ENCODE measurements around the gene TSEN54. TPM values are rescaled to one million over a fixed set of nuclear protein-coding genes. Genes with fewer than 3 reads are reported as not detected.

The TSEN54 gene
- total RNA-seq, 4 donors from 2014 or later, result 36.6 to 105 (median 61.2) TPM

- in situ Hi-C loops (cut with MboI; ENCODE audit: low pct_ligation_motif_present in 1 of 4, low pct_unique_long_range_greater_than_20kb in 1 of 4, low sequenced_read_pairs in 3 of 4), result no loop called here
- intact Hi-C loops (cut with DNase I; ENCODE audit: low total_unique reads), result no loop called here
- H3K4me1 ChIP-seq, result peaks cover 8 to 67% (median 43%) of the 10 kb centered on the region in 4 donors
- H3K27ac ChIP-seq, result peak overlapping the region; percentile 82 to 91 (median 86)
- WGBS, 2 donors (ENCODE audit: low coverage in 1 of 2), result 65 to 80% methylated on average over 1 to 15 of the region's 15 CpGs
- TF ChIP-seq POLR2AphosphoS5 (IDR thresholded peaks at IDR 0.05) (no peak), EP300 (IDR thresholded peaks at IDR 0.05; ENCODE audit: low read depth) (no peak), POLR2A (IDR thresholded peaks at IDR 0.05) (no peak), CTCF (IDR thresholded peaks at IDR 0.05) (no peak)
- H3K27me3 ChIP-seq, result no peaks in the 10 kb centered on the region
- no peaks in the 10 kb centered on the region for H3K36me3 ChIP-seq
- H3K9me3 ChIP-seq, result no peaks in the 10 kb centered on the region
- H3K4me3 ChIP-seq, result no peak overlapping the region
- DNase-seq, result peak; percentile 42
These were observed 26.5 kb downstream of the TSEN54 start for GRCh38 chr17:75542728-75543336.

GRCh38 chr17:75544250-75544649 lies 27.9 kb downstream of the TSEN54 start:
- TF ChIP-seq POLR2AphosphoS5 (IDR thresholded peaks at IDR 0.05), result no peak
- TF ChIP-seq CTCF (IDR thresholded peaks at IDR 0.05), result no peak
- no peak for TF ChIP-seq POLR2A (IDR thresholded peaks at IDR 0.05)
- TF ChIP-seq EP300 (IDR thresholded peaks at IDR 0.05; ENCODE audit: low read depth), result no peak
- H3K36me3 ChIP-seq, result no peaks in the 10 kb centered on the region
- no peak for DNase-seq
- peaks cover 8 to 65% (median 43%) of the 10 kb centered on the region in 4 donors for H3K4me1 ChIP-seq
- WGBS, 2 donors (ENCODE audit: low coverage in 1 of 2), result 70% methylated on average over 8 of the region's 8 CpGs; no CpG with 5 or more reads in 1 of the 2 donors
- in situ Hi-C loops (cut with MboI; ENCODE audit: low pct_ligation_motif_present in 1 of 4, low pct_unique_long_range_greater_than_20kb in 1 of 4, low sequenced_read_pairs in 3 of 4), result no loop called here
- peak overlapping the region; percentile 82 to 91 (median 86) for H3K27ac ChIP-seq
- intact Hi-C loops (cut with DNase I; ENCODE audit: low total_unique reads), result no loop called here
- no peaks in the 10 kb centered on the region for H3K27me3 ChIP-seq
- no peak overlapping the region for H3K4me3 ChIP-seq
- no peaks in the 10 kb centered on the region for H3K9me3 ChIP-seq

GRCh38 chr17:75546181-75546580 lies 29.9 kb downstream of the TSEN54 start:
- intact Hi-C loops (cut with DNase I; ENCODE audit: low total_unique reads), result no loop called here

GRCh38 chr17:75547091-75547490 lies 30.8 kb downstream of the TSEN54 start:
- 80 to 83% methylated on average over 1 to 9 of the region's 9 CpGs for WGBS, 2 donors (ENCODE audit: low coverage in 1 of 2)
- Histone ChIP-seq H3K36me3 (no peaks in the 10 kb centered on the region), H3K27ac (peak overlapping the region; percentile 93 to 98 (median 95)), H3K4me1 (peaks cover 3 to 54% (median 35%) of the 10 kb centered on the region in 4 donors), H3K27me3 (no peaks in the 10 kb centered on the region), H3K4me3 (no peak overlapping the region), H3K9me3 (no peaks in the 10 kb centered on the region)
- no peak for DNase-seq
- TF ChIP-seq POLR2A (IDR thresholded peaks at IDR 0.05), result no peak
- TF ChIP-seq EP300 (IDR thresholded peaks at IDR 0.05; ENCODE audit: low read depth), result no peak
- no peak for TF ChIP-seq POLR2AphosphoS5 (IDR thresholded peaks at IDR 0.05)
- TF ChIP-seq CTCF (IDR thresholded peaks at IDR 0.05), result no peak
- intact Hi-C loops (cut with DNase I; ENCODE audit: low total_unique reads), result no loop called here
- in situ Hi-C loops (cut with MboI; ENCODE audit: low pct_ligation_motif_present in 1 of 4, low pct_unique_long_range_greater_than_20kb in 1 of 4, low sequenced_read_pairs in 3 of 4), result no loop called here

More at GRCh38 chr17:75546181-75546580, 29.9 kb downstream of the TSEN54 start:
- WGBS, 2 donors (ENCODE audit: low coverage in 1 of 2), result 92% methylated on average over 13 of the region's 13 CpGs; no CpG with 5 or more reads in 1 of the 2 donors
- DNase-seq, result no peak
- Histone ChIP-seq H3K27ac (peak overlapping the region in 2 of 4 donors; percentile 15 to 31), H3K27me3 (no peaks in the 10 kb centered on the region), H3K4me1 (peaks cover 5 to 61% (median 40%) of the 10 kb centered on the region in 4 donors), H3K4me3 (no peak overlapping the region), H3K9me3 (no peaks in the 10 kb centered on the region), H3K36me3 (no peaks in the 10 kb centered on the region)
- TF ChIP-seq POLR2AphosphoS5 (IDR thresholded peaks at IDR 0.05) (no peak), POLR2A (IDR thresholded peaks at IDR 0.05) (no peak), EP300 (IDR thresholded peaks at IDR 0.05; ENCODE audit: low read depth) (no peak), CTCF (IDR thresholded peaks at IDR 0.05) (no peak)
- in situ Hi-C loops (cut with MboI; ENCODE audit: low pct_ligation_motif_present in 1 of 4, low pct_unique_long_range_greater_than_20kb in 1 of 4, low sequenced_read_pairs in 3 of 4), result no loop called here

Measured in transverse colon (tissue), 4 donors.